Measurements from ENCODE around the gene ACSL3. TPM values are rescaled to one million over a fixed set of nuclear protein-coding genes. Genes with fewer than 3 reads are reported as not detected.
A peak's percentile ranks its signal among the peaks of the same experiment; 100 is the strongest.

Gene ACSL3
- total RNA-seq, 1 experiment from 2014 or later, result 100 TPM

DNA sequence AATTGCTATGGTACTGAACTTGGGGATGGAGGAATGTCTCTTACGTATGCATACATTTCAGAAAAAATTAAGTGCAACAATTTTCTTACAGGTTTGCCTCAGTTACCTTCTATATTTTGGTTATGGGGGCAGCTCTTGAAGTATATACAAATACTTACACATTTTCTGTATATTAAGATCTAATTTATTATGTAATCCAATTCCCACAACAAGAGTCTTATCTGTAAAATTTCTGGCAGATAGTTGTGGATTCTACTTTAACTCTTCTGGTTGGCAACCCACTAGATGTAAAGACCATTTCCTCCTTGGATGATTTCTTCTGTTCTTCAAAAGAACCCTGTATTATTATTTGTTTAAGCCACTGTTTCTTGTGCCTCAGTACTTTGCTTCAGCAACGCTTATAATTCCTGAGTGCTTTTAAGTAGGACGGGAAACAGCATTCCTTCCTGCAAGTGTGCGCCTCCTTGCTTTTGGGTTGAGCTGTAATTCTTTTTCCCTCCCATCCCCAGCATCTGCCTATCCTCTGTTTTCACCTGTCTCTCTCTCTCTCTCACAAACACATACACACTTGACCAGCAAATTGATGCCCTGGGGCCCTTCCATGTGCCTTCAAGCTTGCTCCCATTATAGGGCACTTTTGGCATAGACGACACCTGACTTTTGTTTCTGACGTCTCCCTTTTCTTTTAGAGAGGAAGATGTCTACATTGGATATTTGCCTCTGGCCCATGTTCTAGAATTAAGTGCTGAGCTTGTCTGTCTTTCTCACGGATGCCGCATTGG lies 61.4 kb downstream of the ACSL3 start:
- in situ Hi-C loops (cut with HindIII; ENCODE audit: low pct_unique_long_range_greater_than_20kb, low sequenced_read_pairs), result no loop called here
- DNase-seq (ENCODE audit: low read depth), result no peak

DNA sequence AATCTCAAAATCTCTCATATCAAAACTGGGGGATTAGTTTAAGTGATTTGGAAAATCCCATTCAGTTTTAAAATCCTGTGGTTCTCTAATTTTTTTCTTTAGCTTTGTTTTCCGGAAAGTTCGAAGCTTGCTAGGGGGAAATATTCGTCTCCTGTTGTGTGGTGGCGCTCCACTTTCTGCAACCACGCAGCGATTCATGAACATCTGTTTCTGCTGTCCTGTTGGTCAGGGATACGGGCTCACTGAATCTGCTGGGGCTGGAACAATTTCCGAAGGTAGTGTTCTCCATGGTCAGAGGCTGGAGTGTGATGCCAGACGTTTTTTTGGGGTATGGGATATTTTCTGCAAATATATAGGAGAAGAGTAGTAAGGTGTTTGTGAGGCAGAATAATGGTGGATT lies 66.1 kb downstream of the ACSL3 start:
- in situ Hi-C loops (cut with HindIII; ENCODE audit: low pct_unique_long_range_greater_than_20kb, low sequenced_read_pairs), result no loop called here
- DNase-seq (ENCODE audit: low read depth), result no peak

DNA sequence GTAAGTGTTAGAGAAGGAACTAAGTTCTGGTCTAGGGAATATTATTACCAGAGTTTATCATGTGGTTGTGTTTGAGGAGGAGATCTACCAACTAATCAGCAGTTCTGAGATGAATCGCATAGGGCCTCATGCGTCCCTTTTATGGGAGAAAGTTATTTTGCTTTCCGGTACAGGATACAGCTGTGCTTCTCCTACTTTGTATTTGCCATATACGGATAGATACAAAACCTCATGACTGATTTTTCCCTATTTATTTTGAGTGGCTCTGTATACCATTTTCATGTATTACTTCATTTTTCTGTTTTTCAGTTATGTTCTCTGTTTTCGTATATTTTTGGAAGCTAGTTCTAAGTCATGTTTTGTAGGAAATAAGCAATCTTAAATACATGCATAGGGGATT lies 66.8 kb downstream of the ACSL3 start:
- no peak for DNase-seq (ENCODE audit: low read depth)
- in situ Hi-C loops (cut with HindIII; ENCODE audit: low pct_unique_long_range_greater_than_20kb, low sequenced_read_pairs), result no loop called here

DNA sequence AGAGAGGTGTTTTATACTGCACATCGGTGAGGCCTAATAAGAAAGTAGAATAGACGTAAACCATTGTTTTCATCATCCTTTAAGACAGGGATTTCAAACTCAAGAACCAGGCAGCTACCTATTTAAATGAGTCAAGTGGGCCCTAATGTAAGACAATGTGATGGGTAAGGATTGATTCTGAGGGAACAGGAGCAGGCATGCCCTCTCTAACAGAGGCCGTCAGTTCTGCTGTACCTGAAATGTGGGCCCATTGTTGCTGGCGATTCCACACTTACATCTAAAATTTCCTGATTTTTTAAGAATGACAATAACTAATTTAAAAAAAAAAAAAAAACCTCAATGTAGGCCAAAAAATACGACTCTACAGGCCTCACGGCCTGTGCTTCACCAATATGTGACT lies 67.5 kb downstream of the ACSL3 start:
- DNase-seq (ENCODE audit: low read depth), result no peak
- in situ Hi-C loops (cut with HindIII; ENCODE audit: low pct_unique_long_range_greater_than_20kb, low sequenced_read_pairs), result no loop called here

DNA sequence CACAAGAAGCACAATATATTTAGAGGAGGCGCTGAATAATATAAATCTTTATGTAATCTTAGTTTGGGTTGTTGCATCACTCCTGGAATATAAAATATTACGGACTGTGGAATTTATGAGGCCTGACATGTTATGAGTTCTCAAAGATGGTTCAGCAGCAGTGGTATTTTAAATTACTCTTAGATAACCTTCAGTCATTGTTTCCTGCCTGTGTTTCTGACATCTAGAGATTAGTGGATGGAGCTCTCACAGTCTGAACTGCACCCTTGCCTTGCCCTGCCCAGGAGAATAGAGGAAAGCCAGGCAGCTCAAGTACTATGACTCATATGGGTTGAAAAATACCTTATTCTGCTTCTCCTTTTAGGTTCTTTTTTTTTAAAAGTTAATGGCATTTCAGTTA lies 70.0 kb downstream of the ACSL3 start:
- DNase-seq (ENCODE audit: low read depth), result no peak
- in situ Hi-C loops (cut with HindIII; ENCODE audit: low pct_unique_long_range_greater_than_20kb, low sequenced_read_pairs), result no loop called here

DNA sequence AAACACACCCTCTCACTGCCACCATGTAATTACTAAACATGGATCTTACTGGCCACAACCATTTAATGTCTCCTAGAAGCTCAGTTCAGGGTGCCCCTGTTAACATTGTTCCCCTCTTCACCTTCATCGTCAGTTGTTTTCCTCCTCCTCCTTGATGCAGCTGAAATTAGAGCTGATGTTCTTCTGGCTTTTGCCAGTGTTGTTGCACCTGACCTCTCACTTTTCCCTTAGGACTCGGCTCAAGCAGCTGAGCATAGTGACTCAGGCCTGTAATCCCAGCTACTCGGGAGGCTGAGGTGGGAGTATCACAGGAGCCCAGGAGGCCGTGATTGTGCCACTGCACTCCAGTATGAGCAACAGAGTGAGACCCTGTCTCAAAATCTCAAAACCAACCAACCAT lies 70.8 kb downstream of the ACSL3 start:
- no peak for DNase-seq (ENCODE audit: low read depth)
- in situ Hi-C loops (cut with HindIII; ENCODE audit: low pct_unique_long_range_greater_than_20kb, low sequenced_read_pairs), result no loop called here

DNA sequence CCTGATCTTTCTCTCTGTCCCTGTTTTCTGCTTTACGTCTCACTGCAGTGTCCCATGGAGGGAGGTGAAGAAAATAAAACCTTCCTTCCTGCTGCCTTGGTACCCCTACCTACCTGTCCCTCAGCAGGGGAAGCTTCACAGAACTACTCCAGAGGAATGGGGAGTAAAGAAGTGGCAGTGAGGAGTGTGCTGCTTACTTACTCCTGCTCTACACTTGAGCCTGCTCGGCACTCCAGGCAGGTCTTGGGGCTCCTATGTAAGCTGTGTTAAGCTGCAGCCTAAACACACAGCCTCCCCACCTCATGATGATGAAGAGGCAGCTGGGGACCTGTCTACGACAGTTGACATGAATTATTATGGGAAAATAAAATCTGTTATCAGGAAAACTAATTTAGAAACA lies 72.6 kb downstream of the ACSL3 start:
- in situ Hi-C loops (cut with HindIII; ENCODE audit: low pct_unique_long_range_greater_than_20kb, low sequenced_read_pairs), result no loop called here
- DNase-seq (ENCODE audit: low read depth), result no peak

DNA sequence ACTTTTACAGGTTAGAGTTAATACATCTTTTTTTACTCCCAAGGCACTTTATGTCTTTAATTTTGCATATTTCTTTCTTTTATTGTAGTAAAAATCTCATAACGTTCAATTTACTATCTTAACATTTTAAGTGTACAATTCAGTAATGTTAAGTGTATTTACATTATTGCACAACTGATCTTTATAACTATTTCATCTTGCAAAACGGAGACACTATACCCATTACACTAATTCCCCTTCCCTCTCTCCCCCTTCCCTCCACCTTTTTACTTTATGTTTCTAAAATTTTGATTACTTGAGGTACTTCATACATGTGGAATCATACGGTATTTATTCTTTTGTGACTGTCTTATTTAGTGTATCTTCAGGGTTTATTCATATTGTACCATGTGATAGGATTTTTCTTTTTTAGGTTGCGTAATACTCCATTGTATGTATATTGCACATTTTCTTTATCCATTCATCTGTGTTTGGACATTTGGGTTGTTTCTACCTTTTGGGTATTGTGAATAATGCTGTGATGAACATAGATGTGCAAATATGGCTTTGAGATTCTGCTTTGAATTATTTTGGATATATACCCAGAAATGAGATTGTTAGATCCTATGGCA lies 75.0 kb downstream of the ACSL3 start:
- in situ Hi-C loops (cut with HindIII; ENCODE audit: low pct_unique_long_range_greater_than_20kb, low sequenced_read_pairs), result no loop called here
- no peak for DNase-seq (ENCODE audit: low read depth)

DNA sequence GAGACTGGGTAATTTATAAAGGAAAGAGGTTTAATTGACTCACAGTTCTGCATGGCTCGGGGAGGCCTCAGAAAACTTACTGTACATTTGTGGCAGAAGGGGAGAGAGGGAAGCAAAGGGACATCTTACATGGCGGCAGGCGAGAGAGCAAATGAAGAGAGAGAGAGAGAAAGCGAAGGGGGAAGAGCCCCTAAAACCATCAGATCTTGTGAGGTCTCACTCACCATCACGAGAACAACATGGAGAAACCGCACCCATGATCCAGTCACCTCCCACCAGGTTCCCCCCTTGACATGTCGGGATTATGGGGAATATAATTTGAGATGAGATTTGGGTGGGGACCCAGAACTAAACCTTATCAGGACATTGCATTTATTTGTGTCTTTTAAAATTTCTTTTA lies 75.9 kb downstream of the ACSL3 start:
- in situ Hi-C loops (cut with HindIII; ENCODE audit: low pct_unique_long_range_greater_than_20kb, low sequenced_read_pairs), result no loop called here
- DNase-seq (ENCODE audit: low read depth), result no peak

DNA sequence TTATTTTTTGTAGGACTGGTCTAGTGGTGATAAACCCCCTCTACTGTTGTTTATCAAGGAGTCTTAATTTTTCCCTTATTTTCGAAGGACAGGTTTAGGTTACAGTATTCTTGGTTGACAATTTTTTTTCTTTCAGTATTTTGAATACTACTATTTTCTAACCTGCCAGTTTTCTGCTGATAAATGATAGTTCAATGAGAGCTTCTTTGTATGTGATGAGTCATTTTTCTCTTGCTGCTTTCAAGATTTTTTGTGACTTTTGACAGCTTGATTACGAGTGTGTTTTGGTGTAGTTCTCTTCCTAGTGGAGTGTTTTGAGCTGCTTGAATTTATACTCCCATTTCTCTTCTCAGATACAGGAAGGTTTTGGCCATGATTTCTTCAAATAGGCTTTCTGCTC lies 77.5 kb downstream of the ACSL3 start:
- no peak for DNase-seq (ENCODE audit: low read depth)
- in situ Hi-C loops (cut with HindIII; ENCODE audit: low pct_unique_long_range_greater_than_20kb, low sequenced_read_pairs), result no loop called here

DNA sequence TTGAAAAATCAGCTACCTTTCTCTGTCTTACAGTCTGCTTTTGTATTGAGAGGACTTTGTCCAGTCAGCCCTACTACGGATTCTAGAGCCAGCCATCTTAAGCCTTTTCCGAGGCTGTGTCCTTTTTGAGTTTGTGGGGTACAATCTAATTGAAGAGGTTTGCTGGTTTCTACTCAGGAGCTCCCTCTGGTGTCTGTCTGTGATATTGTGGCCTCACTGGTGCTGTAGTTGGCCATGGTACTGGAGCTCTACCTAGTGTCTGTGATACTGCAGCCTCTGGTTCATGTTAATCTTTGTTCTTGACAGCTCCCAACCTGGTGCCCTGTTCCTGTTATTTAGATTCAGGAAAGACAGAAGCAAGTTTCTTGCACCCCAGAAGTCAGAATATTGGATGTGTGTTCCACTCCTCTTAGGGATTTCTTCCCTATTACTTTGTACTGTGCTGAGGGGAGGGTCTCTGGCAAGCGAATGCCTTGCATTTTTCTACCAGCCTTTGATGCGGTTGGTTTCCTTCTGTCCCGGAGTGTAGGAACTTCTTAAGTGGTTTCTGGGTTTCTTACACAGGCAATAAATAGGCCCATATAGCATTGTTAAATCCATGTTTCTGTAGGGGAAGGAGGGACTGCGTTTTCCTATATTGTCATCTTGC lies 78.5 kb downstream of the ACSL3 start:
- in situ Hi-C loops (cut with HindIII; ENCODE audit: low pct_unique_long_range_greater_than_20kb, low sequenced_read_pairs), result no loop called here
- DNase-seq (ENCODE audit: low read depth), result peak; percentile 38

DNA sequence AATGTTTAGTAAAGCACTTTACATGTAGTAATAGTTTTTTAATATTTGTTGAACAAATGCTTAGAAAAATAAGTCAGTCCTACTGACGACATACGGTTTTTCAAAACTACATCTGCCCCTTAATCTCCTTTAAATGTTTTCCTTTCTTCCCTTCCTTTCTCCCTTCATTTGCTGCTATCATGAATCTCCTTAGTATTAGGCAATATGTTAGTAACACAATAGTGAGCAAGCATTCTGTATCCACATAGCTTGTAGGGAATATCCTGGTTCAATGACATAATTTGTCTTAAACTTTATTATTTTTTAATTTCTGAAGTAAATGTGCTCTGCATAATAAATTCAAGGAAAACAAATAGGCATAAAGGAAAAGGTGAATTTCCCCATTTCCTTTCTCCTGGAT lies 79.1 kb downstream of the ACSL3 start:
- in situ Hi-C loops (cut with HindIII; ENCODE audit: low pct_unique_long_range_greater_than_20kb, low sequenced_read_pairs), result no loop called here
- DNase-seq (ENCODE audit: low read depth), result no peak

DNA sequence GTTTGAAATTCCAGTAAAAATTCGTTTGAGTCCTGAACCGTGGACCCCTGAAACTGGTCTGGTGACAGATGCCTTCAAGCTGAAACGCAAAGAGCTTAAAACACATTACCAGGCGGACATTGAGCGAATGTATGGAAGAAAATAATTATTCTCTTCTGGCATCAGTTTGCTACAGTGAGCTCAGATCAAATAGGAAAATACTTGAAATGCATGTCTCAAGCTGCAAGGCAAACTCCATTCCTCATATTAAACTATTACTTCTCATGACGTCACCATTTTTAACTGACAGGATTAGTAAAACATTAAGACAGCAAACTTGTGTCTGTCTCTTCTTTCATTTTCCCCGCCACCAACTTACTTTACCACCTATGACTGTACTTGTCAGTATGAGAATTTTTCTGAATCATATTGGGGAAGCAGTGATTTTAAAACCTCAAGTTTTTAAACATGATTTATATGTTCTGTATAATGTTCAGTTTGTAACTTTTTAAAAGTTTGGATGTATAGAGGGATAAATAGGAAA lies 80.7 kb downstream of the ACSL3 start:
- no peak for DNase-seq (ENCODE audit: low read depth)
- in situ Hi-C loops (cut with HindIII; ENCODE audit: low pct_unique_long_range_greater_than_20kb, low sequenced_read_pairs), result no loop called here

DNA sequence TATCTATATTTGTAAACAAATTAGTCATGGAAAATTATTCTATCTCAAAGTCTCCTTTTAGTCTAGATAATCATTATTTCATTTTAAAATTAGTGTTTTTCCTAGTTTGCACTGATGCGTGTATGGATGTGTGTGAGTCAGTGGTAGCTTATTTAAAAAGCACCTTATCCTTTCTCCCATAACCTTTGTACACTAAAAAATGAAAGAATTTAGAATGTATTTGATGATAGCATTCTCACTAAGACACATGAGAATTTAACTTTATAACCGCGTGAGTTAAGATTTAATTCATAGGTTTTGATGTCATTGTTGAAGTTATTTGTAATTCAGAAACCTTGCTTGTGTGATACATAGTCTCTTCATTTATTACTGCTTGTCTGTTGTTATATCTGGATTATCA lies 81.7 kb downstream of the ACSL3 start:
- in situ Hi-C loops (cut with HindIII; ENCODE audit: low pct_unique_long_range_greater_than_20kb, low sequenced_read_pairs), result no loop called here
- DNase-seq (ENCODE audit: low read depth), result no peak

DNA sequence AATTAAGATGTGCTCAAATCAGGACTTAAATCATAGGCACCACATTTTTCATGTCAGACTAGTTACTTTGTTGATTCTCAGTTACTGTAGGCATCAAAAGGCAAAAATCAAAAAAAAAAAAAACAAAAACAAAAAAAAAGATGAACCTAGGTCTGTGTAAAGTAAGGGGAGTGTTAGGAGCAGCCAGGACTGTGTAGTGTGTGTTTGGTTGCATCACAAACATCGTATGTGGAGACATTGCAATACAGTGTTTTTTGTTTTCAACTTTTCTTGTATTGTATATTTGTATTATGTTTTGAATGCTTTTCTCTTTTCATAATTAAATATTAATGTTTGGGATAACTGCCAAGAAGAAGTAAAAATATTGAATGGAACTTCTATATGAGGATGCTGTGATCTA lies 82.1 kb downstream of the ACSL3 start:
- DNase-seq (ENCODE audit: low read depth), result no peak
- in situ Hi-C loops (cut with HindIII; ENCODE audit: low pct_unique_long_range_greater_than_20kb, low sequenced_read_pairs), result no loop called here

DNA sequence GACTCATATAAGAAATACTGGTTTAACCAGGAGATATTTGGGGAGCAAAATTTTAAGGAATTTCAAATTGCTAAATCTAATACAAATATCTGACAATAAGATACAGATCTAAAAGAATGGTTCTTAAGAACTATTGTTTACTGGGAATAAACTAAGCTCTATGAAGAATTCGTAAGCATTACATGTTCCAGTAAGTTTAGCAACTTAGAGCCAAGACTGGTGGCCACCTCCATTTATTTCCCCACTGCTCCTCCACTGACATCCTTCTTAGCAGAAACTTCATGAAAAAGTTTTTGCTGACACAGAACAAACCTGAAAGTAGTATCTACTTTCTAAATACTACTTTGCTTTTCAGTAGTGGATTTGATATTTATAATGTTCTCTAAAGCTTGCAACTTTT lies 83.0 kb downstream of the ACSL3 start:
- no peak for DNase-seq (ENCODE audit: low read depth)

DNA sequence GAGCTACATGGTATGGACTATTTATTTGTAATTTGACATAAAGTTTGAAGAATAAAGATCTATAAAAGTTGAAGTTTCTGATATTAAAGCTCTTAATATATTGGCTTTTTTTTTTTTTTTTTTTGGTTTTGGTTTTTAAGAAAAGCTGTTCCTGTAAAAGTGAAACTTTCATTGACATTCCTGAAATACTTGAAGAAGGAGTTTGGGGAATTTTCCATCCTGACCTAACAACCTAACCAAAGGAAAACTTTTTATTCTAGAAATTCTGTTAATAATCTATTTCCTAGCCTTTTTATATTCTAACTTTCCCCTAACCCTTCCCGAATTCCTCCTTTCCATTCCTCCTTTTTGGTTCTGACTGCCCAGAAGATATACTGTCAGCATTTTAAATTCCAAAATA lies 83.7 kb downstream of the ACSL3 start:
- DNase-seq (ENCODE audit: low read depth), result no peak
- in situ Hi-C loops (cut with HindIII; ENCODE audit: low pct_unique_long_range_greater_than_20kb, low sequenced_read_pairs), result no loop called here

More for the DNA sequence above, 83.0 kb downstream of the ACSL3 start:
- in situ Hi-C loops (cut with HindIII; ENCODE audit: low pct_unique_long_range_greater_than_20kb, low sequenced_read_pairs), result no loop called here

DNA sequence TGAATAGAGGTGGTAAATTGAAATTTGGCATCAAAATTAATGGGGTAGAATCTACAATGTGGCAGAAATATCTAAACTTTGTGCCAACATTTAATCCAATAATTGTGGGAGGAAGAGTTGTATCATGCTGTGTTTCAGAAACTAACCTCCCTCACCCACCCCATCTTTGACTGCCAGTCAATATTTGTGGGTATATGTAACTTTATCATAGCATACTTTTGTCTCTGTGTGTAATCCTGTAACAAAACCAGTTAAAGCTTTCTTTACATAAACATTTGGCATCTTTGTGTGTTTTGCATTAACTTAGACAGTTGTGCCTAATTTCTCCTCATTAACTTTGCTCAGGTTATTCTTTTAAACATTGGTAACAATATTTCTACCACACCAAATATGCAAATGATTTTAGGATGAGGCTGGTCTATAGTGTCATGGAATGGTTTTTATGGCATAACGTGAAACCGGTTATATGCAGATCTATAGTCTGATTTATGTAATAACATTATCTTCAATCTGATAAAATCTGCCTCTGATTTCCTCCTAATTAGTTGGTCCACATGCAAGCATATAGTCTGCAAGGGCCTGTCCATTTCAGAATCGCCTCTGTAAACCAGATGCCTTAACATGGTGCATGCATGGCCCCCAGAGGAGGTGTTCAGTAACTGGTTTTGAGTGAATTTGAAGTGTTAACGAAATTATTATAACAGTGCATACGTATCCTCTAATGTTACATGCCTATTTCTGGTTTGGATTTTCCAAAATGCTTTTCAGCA lies 84.3 kb downstream of the ACSL3 start:
- no peak for DNase-seq (ENCODE audit: low read depth)
- in situ Hi-C loops (cut with HindIII; ENCODE audit: low pct_unique_long_range_greater_than_20kb, low sequenced_read_pairs), result no loop called here

DNA sequence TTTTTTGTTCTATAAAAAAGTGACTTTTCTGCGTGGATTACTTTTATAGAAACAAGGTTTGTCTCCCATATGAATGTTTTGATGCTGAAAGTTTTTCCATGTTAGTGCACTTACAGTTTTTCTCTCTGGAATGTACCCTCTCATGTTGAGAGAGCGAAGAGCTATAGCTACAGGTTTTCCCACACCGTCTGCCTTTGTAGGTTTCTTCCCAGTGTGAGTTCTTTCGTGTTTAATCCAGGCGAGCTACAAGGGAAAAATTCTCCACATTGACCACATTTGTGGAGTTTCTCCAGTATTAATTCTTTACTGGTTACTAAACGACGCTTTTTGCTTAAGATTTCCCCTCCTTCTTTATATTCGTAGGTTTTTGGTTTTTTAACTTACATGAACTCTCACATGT lies 85.1 kb downstream of the ACSL3 start:
- in situ Hi-C loops (cut with HindIII; ENCODE audit: low pct_unique_long_range_greater_than_20kb, low sequenced_read_pairs), result no loop called here

More for the DNA sequence above, 85.1 kb downstream of the ACSL3 start:
- no peak for DNase-seq (ENCODE audit: low read depth)

Data from Caki2 (cell line).